Measurements from ENCODE around the gene ATRIP.

The ATRIP gene

DNA sequence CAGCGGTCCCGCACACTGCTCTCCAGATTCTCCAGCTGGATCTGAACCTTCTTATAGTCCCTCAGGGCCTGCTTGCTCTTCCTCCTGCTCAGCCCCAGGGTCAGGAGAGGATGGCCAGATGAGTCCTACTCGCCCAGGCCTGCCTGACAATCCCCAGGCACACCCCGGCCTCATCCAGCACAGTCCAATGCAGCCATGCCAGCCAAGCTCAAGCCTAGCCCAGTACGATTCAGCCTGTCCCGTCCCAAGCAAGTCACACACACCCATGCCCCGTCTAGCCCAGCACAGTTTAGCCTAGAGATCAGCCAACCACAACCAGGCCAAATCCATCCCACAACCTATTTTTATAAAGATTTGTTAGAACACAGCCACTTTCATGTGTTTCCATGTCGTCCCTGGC lies 33.5 kb upstream of the ATRIP start:
- Histone ChIP-seq H3K9ac (ENCODE audit: low read length) (no peak overlapping the region), H3K4me3 (ENCODE audit: low read length) (no peak overlapping the region), H3K27me3 (ENCODE audit: control insufficient read depth, insufficient read depth, low read length) (no peaks in the 10 kb centered on the region), H3K9me3 (ENCODE audit: control insufficient read depth, low read length) (no peaks in the 10 kb centered on the region), H3K36me3 (ENCODE audit: control insufficient read depth, insufficient read depth, low read length) (peaks cover 43% of the 10 kb centered on the region), H3K4me1 (ENCODE audit: control insufficient read depth, insufficient read depth, low read length) (no peaks in the 10 kb centered on the region)

DNA sequence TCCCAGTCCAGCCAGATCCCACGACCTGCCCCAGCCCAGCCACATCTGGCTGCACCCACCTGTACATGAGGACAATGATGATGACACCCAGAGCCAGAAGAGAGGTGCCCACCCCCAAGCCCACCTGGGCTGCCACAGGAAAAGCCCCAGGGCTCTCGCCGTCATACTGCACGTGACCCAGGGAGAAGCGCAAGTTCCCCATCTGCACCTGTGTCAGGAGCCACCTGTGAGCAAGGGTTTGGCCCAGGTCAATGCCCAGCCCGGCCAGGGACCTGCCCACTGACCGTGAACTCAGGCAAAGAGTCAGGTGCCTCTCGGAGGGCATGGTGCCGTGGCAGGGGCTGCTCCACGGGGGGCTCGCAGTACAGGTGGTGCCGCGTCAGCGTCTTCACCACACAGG lies 32.9 kb upstream of the ATRIP start:
- Histone ChIP-seq H3K9me3 (ENCODE audit: control insufficient read depth, low read length) (no peaks in the 10 kb centered on the region), H3K4me1 (ENCODE audit: control insufficient read depth, insufficient read depth, low read length) (no peaks in the 10 kb centered on the region), H3K4me3 (ENCODE audit: low read length) (no peak overlapping the region), H3K36me3 (ENCODE audit: control insufficient read depth, insufficient read depth, low read length) (peaks cover 42% of the 10 kb centered on the region), H3K9ac (ENCODE audit: low read length) (no peak overlapping the region), H3K27me3 (ENCODE audit: control insufficient read depth, insufficient read depth, low read length) (no peaks in the 10 kb centered on the region)

DNA sequence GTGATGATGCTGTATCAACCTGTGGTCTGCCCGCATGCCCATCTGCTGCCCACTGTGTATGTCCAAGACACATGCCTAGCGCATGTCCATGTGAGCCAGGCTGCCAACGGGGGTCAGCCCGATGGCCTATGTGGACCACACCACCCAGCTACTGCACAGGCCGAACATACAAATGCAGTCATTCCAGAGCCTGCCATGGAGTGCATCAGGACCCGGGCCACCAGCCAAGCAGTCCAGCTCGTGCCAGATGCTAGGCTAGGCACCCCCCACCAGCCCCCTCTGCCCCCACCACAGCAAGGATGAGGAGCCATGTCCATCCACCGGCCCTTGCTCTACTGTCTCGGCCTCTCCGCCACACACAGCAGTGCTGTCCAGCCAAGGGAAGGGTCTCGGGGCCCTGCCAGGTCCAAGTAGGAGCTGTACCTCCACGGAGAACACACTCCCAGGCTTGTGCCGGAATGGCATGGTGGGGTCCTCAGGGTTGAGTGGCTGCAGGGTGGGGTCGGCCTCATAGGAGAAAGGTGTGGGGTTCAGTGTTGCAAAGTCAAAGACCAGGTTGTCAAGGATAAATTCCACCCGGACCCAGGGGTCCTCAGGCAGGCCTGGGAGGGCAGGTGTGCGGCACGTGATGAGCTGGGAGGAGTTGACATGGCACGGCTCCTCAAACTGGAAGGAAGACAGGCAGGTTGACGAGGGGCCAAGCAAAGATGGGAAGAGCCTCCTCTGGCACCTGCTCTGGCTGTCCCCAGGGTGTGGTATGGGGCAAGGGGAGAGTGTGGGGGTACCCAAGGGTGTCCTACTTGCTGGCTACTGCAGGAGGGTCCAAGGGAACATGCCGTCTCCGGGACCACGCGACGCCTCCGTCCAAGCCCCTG lies 31.9 kb upstream of the ATRIP start:
- Histone ChIP-seq H3K9me3 (ENCODE audit: control insufficient read depth, low read length) (no peaks in the 10 kb centered on the region), H3K27me3 (ENCODE audit: control insufficient read depth, insufficient read depth, low read length) (no peaks in the 10 kb centered on the region), H3K4me3 (ENCODE audit: low read length) (no peak overlapping the region), H3K4me1 (ENCODE audit: control insufficient read depth, insufficient read depth, low read length) (no peaks in the 10 kb centered on the region), H3K9ac (ENCODE audit: low read length) (no peak overlapping the region), H3K36me3 (ENCODE audit: control insufficient read depth, insufficient read depth, low read length) (peaks cover 38% of the 10 kb centered on the region)

DNA sequence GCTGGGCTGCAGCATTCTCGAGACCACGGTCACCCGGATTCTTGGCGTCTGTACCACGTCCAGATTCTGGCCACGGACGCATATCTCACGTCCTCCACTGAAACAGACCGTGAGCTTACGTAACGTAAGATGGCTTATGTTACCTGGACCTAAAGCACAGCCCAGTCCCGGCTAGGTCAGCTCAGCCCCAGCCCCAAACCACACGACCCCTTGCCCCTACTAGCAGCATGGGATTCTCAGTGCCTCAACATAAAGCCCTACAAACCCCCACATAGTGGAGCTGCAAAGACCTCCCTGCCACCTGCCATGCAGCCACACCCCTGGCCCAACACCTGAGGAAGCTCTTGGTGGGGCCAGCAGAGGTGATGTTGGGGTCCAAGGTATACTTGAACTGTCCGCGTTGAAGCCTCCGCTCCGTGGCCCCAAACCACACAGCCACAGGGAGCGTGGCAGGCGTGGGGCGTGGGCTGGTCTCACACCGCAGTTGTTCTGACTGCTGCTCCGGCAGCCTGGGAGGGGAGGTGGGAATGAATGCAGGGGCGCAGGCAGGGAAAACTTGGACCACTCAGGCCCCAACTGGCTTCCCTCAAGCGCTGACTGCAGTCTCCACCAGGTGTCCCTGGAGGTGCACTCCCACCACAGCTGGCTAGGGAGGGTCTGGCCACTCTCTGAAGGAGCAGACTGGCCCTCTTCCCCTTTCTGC lies 31.1 kb upstream of the ATRIP start:
- Histone ChIP-seq H3K9ac (ENCODE audit: low read length) (no peak overlapping the region), H3K4me3 (ENCODE audit: low read length) (no peak overlapping the region), H3K36me3 (ENCODE audit: control insufficient read depth, insufficient read depth, low read length) (peaks cover 36% of the 10 kb centered on the region), H3K27me3 (ENCODE audit: control insufficient read depth, insufficient read depth, low read length) (no peaks in the 10 kb centered on the region), H3K9me3 (ENCODE audit: control insufficient read depth, low read length) (no peaks in the 10 kb centered on the region), H3K4me1 (ENCODE audit: control insufficient read depth, insufficient read depth, low read length) (no peaks in the 10 kb centered on the region)

DNA sequence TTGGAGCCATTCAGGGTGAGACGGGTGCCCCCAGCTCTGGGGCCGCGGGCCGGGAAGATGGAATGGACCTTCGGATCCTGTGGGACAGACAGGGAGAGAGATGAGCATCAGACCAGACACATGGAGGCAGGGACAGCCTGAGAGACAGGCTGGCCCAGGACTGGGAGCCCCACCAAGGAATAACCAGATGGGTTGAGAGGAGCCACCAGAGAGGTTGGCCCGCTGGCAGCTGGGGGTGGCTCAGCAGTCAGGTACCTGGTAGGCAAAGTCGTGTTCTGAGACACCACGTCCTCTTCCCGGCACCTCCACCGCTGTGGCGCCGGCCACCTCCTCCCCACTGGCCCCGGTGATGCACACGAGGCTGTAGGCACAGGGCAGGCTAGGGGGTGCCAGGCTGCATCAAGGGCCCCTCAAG lies 30.4 kb upstream of the ATRIP start:
- H3K27me3 ChIP-seq (ENCODE audit: control insufficient read depth, insufficient read depth, low read length): no peaks in the 10 kb centered on the region
- H3K36me3 ChIP-seq (ENCODE audit: control insufficient read depth, insufficient read depth, low read length): peaks cover 29% of the 10 kb centered on the region
- no peaks in the 10 kb centered on the region for H3K4me1 ChIP-seq (ENCODE audit: control insufficient read depth, insufficient read depth, low read length)
- no peaks in the 10 kb centered on the region for H3K9me3 ChIP-seq (ENCODE audit: control insufficient read depth, low read length)
- H3K9ac ChIP-seq (ENCODE audit: low read length): no peak overlapping the region
- H3K4me3 ChIP-seq (ENCODE audit: low read length): no peak overlapping the region

DNA sequence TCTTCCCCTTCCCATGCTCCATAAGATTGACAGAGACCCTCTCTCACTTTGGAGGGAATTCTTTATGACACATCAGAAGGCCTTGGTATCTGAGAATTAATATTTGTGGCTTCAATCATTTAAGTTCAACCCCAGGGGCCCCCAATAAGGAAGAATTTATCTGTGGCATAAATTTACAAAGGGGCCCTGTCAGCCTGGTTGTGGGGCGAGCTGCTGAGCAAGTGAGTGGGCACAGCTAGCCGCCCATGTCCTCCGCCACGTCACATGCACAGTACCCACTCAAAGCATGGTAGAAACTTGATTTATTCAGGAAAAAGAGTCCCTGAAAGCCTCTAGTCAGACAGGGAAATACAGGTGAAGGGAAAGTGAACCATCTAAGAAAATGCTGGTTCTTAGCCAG lies 30.0 kb upstream of the ATRIP start:
- Histone ChIP-seq H3K27me3 (ENCODE audit: control insufficient read depth, insufficient read depth, low read length) (no peaks in the 10 kb centered on the region), H3K4me1 (ENCODE audit: control insufficient read depth, insufficient read depth, low read length) (no peaks in the 10 kb centered on the region), H3K9ac (ENCODE audit: low read length) (no peak overlapping the region), H3K9me3 (ENCODE audit: control insufficient read depth, low read length) (no peaks in the 10 kb centered on the region), H3K36me3 (ENCODE audit: control insufficient read depth, insufficient read depth, low read length) (peaks cover 29% of the 10 kb centered on the region), H3K4me3 (ENCODE audit: low read length) (no peak overlapping the region)

DNA sequence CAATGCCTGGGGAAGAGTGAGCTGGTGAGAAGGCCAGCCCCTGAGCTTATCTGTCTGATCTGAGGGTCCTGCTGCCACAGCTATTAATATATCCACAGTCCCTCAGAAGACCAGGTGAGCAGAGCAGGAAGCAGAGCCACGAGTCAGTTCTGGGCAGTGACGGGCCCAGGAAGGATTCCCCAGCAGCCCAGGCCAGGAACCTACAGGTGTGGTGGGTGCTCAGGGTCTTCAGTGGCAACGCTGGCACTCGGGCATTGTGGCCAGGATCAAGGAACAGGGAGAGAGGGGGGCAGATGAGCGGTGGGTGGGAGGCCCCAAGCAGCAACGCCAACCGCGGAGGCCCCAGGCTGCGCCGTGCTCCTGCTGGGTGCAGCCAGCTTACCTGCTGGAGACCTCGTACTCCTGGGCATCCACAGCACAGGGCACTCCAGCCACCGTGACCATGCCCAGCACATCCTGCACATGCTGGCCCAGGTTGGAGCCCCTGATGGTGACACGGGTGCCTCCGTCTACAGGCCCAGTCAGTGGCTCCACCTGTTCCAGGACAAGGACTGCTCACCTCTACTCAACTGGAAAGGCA lies 28.9 kb upstream of the ATRIP start:
- H3K36me3 ChIP-seq (ENCODE audit: control insufficient read depth, insufficient read depth, low read length): peaks cover 24% of the 10 kb centered on the region
- H3K9me3 ChIP-seq (ENCODE audit: control insufficient read depth, low read length): no peaks in the 10 kb centered on the region
- no peak overlapping the region for H3K4me3 ChIP-seq (ENCODE audit: low read length)
- H3K27me3 ChIP-seq (ENCODE audit: control insufficient read depth, insufficient read depth, low read length): no peaks in the 10 kb centered on the region
- H3K4me1 ChIP-seq (ENCODE audit: control insufficient read depth, insufficient read depth, low read length): peaks cover 5% of the 10 kb centered on the region
- H3K9ac ChIP-seq (ENCODE audit: low read length): no peak overlapping the region

DNA sequence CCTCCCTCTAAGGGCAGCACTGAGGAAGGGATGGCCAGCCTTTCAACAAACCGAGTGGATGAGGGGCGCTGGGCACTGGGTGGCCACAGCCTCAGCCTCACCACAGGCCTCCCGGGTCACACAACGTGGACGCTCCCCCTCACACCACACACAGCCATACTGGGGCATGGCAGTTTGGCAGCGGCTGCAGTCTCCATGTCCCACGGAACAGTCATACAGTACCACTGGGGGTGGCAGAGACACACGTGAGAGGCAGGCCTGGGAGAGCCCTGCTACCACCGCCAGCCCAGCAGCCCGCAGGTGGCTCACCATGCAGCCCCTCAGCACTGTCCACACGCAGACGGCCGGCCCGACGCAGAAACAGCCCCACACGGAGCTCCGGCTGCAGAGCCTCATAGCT lies 28.4 kb upstream of the ATRIP start:
- Histone ChIP-seq H3K4me1 (ENCODE audit: control insufficient read depth, insufficient read depth, low read length) (peaks cover 10% of the 10 kb centered on the region), H3K27me3 (ENCODE audit: control insufficient read depth, insufficient read depth, low read length) (no peaks in the 10 kb centered on the region), H3K9me3 (ENCODE audit: control insufficient read depth, low read length) (no peaks in the 10 kb centered on the region), H3K9ac (ENCODE audit: low read length) (no peak overlapping the region), H3K4me3 (ENCODE audit: low read length) (no peak overlapping the region), H3K36me3 (ENCODE audit: control insufficient read depth, insufficient read depth, low read length) (peaks cover 25% of the 10 kb centered on the region)

DNA sequence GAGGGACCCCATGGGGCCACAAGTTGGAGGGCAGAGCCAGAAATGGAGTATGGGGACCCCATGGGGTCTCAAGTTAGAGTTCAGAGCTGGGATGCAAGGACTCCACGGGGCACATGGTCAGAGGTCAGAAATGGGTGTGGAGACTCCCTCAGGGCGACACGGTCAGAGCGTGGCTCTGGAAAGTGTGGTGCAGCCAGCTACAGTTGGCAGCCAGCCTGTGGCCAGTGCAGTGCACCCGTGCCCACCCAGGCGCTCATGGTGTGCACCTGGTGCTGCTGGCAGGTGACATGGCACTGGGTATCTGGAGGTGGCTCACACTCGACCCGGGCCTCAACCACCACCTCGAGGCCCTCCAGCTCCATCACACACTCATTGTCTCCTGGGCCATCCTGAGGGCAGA lies 27.9 kb upstream of the ATRIP start:
- peaks cover 25% of the 10 kb centered on the region for H3K36me3 ChIP-seq (ENCODE audit: control insufficient read depth, insufficient read depth, low read length)
- no peaks in the 10 kb centered on the region for H3K27me3 ChIP-seq (ENCODE audit: control insufficient read depth, insufficient read depth, low read length)

DNA sequence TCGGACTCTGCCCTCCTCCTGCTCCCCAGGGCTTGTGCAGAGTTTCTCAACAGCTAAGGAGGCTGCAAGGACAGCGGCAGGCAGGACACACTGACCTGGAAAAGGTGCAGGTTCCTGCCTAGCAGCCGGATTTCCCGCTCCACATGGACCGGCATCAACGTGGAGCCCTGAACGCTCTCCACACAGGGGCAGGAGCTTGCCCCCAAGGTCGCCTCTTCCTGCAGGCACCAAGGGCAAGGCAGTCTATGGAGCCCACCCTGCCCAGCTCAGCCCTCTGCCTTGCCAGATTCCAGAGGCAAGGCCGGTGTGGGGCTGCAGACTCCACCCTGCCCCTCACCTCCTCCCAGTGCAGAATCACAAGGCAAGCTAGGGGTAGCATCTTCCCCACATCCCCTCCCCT lies 27.4 kb upstream of the ATRIP start:
- Histone ChIP-seq H3K9me3 (ENCODE audit: control insufficient read depth, low read length) (no peaks in the 10 kb centered on the region), H3K27me3 (ENCODE audit: control insufficient read depth, insufficient read depth, low read length) (no peaks in the 10 kb centered on the region), H3K36me3 (ENCODE audit: control insufficient read depth, insufficient read depth, low read length) (peaks cover 25% of the 10 kb centered on the region), H3K9ac (ENCODE audit: low read length) (no peak overlapping the region), H3K4me1 (ENCODE audit: control insufficient read depth, insufficient read depth, low read length) (peaks cover 11% of the 10 kb centered on the region), H3K4me3 (ENCODE audit: low read length) (no peak overlapping the region)

More for the DNA sequence above, 27.9 kb upstream of the ATRIP start:
- Histone ChIP-seq H3K4me1 (ENCODE audit: control insufficient read depth, insufficient read depth, low read length) (peaks cover 11% of the 10 kb centered on the region), H3K9me3 (ENCODE audit: control insufficient read depth, low read length) (no peaks in the 10 kb centered on the region), H3K4me3 (ENCODE audit: low read length) (no peak overlapping the region), H3K9ac (ENCODE audit: low read length) (no peak overlapping the region)

DNA sequence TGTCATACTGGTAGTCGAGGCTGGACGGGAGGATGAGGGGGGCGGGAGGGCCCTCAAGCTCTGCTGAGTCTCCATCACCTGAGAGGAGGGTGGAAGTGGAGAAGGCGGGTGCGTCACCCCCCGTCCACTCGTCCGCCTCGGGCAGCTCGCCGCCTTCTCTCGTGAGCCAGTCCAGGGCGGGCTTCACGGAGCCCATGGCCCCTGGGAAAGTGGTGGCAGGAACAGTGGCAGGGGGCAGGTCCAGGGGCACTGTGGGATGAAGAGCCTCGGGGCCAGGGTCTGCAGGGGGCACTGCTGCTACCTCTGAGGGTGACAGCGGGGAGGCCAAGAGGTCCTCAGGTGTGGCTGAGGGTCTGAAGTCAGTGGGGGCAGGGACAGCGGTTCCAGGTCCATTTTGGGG lies 26.9 kb upstream of the ATRIP start:
- Histone ChIP-seq H3K27me3 (ENCODE audit: control insufficient read depth, insufficient read depth, low read length) (no peaks in the 10 kb centered on the region), H3K9me3 (ENCODE audit: control insufficient read depth, low read length) (no peaks in the 10 kb centered on the region), H3K36me3 (ENCODE audit: control insufficient read depth, insufficient read depth, low read length) (peaks cover 22% of the 10 kb centered on the region), H3K9ac (ENCODE audit: low read length) (no peak overlapping the region), H3K4me3 (ENCODE audit: low read length) (no peak overlapping the region), H3K4me1 (ENCODE audit: control insufficient read depth, insufficient read depth, low read length) (peaks cover 11% of the 10 kb centered on the region)

DNA sequence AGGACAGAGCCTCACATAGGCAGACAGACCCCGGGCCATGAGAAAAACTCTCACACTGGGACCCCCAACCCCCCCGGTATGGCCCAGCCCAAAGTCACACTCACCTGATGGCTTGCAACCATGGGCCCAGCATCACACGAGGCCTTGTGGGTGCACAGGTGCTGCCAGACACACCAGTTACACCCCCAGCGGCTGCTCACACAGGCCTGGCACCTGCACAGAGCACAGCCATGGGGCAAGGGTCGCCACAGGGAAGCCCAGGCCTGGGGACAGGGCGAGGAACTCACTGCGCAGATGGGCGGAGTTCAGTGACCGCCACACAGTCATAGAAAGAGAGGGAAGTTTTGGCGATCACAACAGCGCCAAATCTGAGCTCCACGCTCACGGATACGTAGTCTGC lies 26.0 kb upstream of the ATRIP start:
- peaks cover 17% of the 10 kb centered on the region for H3K4me1 ChIP-seq (ENCODE audit: control insufficient read depth, insufficient read depth, low read length)
- no peak overlapping the region for H3K9ac ChIP-seq (ENCODE audit: low read length)
- H3K36me3 ChIP-seq (ENCODE audit: control insufficient read depth, insufficient read depth, low read length): peaks cover 13% of the 10 kb centered on the region
- no peaks in the 10 kb centered on the region for H3K9me3 ChIP-seq (ENCODE audit: control insufficient read depth, low read length)
- no peaks in the 10 kb centered on the region for H3K27me3 ChIP-seq (ENCODE audit: control insufficient read depth, insufficient read depth, low read length)
- no peak overlapping the region for H3K4me3 ChIP-seq (ENCODE audit: low read length)

All from mucosa of stomach (tissue), 1 donor.